ENCODE data around the gene ZNF687.

GRCh38 chr1:151309811-151310323 lies 27.8 kb downstream of the ZNF687 start:
- TF ChIP-seq CTCF (conservative IDR thresholded peaks at IDR 0.05 in 1 of 2, IDR thresholded peaks at IDR 0.05 in 1 of 2; ENCODE audit: low read depth in 1 of 2, low read length in 2 of 2) (no peak), EZH2 (IDR thresholded peaks at IDR 0.05; ENCODE audit: low read length, missing control alignments) (no peak)

Measured in fibroblast of lung (primary cell).